ENCODE data around the gene ICE2. TPM values are rescaled to one million over a fixed set of nuclear protein-coding genes. Genes with fewer than 3 reads are reported as not detected.

ICE2 gene, protein sequence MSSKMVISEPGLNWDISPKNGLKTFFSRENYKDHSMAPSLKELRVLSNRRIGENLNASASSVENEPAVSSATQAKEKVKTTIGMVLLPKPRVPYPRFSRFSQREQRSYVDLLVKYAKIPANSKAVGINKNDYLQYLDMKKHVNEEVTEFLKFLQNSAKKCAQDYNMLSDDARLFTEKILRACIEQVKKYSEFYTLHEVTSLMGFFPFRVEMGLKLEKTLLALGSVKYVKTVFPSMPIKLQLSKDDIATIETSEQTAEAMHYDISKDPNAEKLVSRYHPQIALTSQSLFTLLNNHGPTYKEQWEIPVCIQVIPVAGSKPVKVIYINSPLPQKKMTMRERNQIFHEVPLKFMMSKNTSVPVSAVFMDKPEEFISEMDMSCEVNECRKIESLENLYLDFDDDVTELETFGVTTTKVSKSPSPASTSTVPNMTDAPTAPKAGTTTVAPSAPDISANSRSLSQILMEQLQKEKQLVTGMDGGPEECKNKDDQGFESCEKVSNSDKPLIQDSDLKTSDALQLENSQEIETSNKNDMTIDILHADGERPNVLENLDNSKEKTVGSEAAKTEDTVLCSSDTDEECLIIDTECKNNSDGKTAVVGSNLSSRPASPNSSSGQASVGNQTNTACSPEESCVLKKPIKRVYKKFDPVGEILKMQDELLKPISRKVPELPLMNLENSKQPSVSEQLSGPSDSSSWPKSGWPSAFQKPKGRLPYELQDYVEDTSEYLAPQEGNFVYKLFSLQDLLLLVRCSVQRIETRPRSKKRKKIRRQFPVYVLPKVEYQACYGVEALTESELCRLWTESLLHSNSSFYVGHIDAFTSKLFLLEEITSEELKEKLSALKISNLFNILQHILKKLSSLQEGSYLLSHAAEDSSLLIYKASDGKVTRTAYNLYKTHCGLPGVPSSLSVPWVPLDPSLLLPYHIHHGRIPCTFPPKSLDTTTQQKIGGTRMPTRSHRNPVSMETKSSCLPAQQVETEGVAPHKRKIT
- total RNA-seq: 10 to 100 TPM; 29.2 to 31.7 TPM
- long read RNA-seq, full-length matches to known transcripts: 9 of 15 reads
- long read RNA-seq, partial matches to known transcripts: 3 of 15 reads
- long read RNA-seq, other reads (novel, unspliced or antisense): 3 of 15 reads

DNA sequence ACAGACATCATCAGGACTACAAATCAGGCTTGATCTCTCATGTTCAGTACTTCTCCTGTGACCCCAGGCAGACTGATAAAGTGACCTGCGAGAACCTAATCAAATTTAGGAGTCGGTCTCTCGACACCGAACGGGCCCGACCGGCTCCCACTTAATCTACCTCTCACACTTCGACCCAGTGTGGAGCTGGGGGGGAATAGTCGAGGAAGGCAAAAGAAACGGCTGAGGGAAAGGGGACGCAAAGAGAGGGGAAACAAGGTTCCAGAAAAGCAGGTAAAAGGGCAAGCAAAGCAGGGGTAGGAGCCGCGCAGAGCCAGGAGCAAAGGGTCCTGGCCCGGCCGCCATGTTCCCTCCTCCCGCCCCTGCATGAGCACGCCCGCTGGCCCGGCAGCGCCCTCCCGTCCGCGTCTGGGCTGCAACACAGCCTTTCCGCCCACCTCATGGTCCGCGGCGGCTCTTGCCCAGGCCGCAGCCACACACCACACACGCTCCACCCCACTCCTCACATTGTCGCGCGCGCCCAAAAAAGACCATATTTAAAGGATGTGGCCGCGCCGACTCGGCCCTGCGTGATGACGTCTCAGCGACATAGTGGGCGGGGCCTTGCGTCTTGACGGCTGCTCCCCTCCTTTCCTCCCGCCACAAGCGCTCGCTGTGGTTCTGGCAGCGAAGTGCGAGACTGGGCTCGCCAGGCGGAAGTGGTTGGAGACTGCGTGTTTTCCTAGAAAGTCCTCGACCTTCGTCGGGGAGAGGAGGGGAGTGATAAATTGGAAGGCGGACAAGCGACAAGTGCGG is at the start of gene ICE2:
ICE2 (minus strand) TSS at position 577 of the 795 bp plus-strand sequence. CDS start 1,165 bp downstream, outside the sequence.
- peak; percentile 96 to 99 for DNase-seq
- peak; percentile 92 for ATAC-seq
- intact Hi-C loops (cut with DNase I, micrococcal nuclease): no loop called here

DNA sequence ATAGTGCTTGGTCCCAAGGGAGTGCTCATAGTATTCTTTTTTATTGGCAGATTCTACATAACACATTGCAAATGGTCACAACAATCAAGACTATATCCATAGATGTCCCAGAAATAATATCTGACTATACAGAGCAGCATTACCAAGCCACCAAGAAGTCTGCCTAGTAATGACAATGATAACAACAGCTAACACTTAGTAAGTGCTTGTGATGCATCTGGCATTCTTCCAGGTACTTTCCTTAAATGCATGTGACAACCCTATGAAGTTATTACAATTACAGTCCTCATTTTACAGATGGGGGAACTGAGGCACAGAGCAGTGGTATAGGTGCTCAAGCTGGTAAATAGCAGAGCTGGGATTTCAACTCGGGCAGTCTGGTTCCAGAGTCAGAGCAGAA is 49.6 kb upstream of the ICE2 start:
- ATAC-seq (no peak), DNase-seq (no peak)
- intact Hi-C loops (cut with DNase I, micrococcal nuclease): no loop called here

DNA sequence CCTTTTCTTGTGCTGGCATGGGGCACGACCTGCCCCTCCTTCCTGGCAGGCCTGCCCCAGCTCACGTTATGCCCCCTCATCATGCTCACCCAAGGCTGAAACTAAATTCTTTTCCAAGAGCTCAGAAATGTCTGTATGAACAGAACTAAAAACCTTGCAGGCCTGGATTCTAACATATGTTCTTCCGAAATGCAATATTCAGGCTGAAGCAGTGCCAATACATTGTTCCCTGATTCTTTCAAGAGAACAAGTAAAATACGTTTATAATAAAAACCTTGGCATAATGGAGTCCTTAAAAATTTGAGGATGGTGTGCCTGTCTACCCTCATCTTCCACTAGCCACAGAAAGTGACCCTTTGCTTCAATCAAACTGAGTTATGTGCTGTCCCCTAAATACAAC is 48.5 kb upstream of the ICE2 start:
- ATAC-seq: no peak
- intact Hi-C loops (cut with DNase I, micrococcal nuclease): no loop called here
- no peak for DNase-seq

DNA sequence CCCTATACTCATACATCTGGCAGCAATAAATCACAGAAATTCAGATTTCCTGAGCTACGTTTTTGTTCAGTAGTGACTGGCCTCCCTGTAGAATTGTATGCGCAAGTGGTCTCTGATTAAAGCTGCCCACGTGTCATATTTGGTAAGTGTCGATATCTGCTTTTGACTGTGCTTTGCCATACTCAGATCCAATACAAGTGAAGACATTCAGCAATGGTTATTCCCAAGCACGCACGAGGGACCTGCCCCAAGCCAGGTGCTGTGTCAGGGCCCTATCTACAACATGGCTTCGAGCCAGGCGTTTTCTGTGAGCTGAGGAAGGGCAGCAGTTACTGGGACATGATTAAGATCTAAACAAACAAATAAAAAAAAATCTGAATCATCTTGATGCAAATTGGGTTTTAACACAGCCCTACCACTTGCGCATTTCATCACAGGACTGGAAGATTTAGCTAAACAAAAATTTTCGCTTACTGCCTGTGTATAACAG is 47.2 kb upstream of the ICE2 start:
- intact Hi-C loops (cut with DNase I, micrococcal nuclease): no loop called here
- ATAC-seq: no peak
- no peak for DNase-seq

DNA sequence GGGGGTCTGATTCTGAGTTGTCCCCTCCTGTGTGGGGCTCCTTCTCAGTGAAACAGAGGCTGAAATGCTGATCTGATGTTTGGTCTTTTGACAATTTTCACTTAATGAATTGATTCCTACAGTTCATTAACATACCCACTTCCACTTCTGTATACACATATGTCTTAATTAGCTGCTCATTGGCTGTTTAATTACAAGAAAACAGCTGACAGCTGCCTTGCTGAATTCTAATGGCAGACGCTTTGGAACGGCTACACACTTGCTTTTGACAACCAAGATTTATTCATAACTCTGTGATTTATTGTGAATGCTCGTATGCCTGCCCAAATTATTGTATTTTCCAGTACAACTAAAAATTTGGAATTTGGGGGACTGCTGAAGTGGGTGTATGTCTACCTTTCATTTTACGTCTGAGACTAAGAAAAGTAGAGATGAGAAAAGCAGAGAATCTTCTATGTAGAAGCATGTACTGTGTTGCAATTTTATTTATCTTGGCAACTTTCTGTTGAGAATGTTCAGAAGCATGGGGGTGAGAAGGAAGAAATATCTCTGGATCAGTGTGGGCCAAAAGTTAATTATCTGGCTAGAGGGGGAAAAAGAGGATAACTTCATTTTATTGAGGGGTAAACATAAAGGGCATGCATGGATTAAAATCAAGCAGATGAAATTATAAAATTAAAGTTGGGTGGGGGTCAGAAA is 46.5 kb upstream of the ICE2 start:
- intact Hi-C loops (cut with DNase I, micrococcal nuclease): no loop called here
- ATAC-seq (no peak), DNase-seq (no peak)

DNA sequence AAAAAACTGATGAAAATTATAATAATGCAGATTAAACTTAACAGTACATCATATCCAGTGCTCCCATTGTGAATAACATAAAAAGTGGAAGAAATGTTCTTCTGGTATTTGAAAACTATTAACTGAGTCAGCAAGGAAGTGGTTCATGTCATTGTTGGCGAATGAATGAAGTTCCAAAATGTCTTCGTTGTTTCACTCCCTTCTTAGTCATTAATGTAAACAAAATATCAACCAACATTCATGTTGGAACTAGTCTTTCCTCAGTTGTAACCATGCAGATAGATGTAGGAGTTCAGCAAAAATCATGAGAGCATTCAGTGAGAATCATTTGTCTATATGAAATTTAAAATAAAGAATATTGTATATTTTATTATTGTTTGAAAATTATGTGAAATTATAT is 44.1 kb upstream of the ICE2 start:
- no peak for ATAC-seq
- intact Hi-C loops (cut with DNase I, micrococcal nuclease): no loop called here

DNA sequence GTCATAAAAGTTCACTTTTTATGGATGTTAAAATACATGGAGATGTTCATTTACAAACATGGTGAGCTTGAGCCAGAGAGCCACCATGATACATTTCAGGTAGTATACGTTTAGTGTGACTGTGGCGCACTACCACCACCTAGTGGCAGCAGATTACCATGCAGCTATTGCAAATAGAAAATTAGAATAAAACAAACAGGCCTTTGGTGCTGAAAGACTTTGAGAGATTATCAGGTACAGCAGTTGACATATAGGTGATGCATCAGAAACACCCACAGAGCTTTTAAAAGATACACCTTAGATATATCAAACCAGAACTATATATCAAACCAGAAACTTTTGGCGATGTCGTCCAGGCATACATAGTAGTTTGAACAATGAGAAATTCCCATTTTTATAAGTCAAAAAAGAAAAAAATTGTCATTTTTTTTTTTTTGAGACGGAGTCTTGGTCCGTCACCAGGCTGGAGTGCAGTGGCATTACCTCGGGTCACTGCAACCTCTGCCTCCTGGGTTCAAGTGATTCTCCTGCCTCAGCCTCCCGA is 42.0 kb upstream of the ICE2 start:
- peak; percentile 82 for ATAC-seq
- peak; percentile 43 to 82 for DNase-seq
- intact Hi-C loops (cut with DNase I, micrococcal nuclease): no loop called here

More for the DNA sequence above, 44.1 kb upstream of the ICE2 start:
- DNase-seq: no peak

DNA sequence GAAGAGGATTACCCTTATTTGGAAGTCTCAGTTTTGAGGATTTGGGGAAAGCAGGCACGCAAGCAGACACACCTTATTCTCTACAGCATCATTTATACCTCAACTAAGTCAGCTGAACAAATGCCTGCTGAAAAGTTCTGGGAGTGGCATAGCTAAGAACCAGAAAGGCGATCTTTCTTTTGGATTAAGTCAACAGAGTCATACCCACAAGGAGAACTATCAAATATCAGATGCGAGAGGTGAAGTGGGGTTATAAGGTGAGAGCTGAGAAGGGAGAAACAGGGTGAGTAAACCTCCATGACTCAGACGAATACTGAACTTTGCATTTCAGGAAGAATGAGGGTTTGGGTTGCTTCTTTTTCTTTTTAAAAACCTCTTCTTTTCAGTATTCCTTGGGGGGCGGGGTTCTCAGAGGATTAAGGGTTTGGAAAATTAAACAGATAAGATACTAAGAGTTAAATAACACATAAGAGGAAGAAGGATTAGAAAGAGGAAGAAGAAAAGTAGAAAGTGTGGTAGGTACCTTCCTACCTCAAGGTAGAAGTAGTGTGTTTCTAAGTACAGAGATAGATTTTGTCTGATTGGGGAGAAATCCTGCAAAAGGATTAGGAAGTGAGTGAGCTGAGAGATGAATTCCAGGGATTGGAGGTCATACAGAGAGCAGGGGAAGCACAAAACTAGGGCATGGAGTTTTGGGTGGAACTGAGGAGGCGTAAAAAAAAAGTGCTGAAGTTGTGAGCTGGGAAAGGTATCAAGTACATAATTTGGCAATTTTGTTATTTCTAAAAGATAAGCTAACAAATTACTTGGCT is 41.3 kb upstream of the ICE2 start:
- DNase-seq (no peak), ATAC-seq (no peak)
- intact Hi-C loops (cut with DNase I, micrococcal nuclease): no loop called here

DNA sequence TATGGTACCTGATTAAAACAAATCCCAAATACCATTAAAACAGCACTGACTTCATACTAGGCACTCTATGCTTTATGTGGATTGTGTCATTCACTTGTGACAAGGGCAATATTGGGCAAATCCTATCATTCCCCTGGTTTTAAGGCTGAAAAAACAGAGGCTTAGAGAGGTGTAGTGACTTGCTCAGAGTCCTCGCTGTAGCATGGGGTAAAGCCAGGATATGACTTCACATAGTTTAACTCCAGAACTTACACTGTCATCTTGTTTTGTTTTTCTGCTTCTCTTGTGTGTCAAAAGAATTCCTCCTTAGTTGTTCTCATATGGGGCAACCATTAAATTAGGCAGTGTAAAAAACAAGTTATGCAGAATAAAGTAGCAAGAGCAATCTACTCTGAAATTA is 40.3 kb upstream of the ICE2 start:
- DNase-seq (no peak), ATAC-seq (no peak)
- intact Hi-C loops (cut with DNase I, micrococcal nuclease): no loop called here

DNA sequence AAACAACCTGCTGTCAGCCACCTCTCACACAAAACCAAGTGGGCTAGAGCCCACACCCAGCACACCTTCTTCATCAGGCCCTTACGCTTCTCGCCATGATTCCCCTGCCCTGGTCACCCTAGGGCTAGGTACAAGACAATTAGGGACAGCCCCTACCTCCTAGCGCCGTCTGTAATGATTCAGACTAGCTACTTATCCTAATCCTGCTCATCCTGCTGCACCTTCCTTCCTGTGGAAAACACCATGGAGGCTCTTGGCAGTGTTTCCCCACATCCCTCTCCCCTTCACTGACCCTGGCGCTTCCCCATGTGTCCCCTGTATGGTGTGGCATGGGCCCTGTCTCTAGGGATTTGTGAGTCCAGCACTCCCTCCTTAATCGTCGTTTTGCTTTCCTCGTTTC is 39.6 kb upstream of the ICE2 start:
- DNase-seq: no peak
- intact Hi-C loops (cut with DNase I, micrococcal nuclease): no loop called here
- no peak for ATAC-seq

DNA sequence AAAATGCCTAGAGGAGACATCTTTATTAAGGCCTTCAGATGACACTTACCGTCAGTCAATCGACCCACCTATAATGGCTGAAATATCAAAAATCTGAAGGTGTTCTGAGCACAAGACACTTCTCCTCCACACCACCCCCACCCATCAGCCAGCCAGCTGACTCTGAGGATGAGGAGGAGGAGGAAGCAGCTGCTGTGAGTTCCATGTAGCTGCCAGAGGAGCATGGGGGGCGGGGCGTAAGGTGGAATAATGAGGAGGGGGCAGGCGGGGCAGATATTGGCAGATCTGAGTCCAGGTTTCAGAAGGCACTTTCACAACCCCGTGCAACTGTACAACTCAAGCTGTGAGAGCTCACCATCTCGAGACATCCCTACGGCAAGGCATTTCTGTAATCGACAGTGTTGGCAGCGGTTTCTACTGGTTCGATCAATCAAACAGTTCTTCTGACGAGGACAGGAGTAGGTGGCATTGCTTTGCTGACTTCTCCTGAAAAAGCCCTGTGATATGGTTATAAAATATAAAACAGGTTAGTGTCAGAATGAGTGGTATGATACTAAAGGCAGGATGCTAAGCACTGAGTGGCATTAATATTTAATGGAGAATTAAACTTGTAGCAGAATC is 35.4 kb upstream of the ICE2 start:
- ATAC-seq (no peak), DNase-seq (no peak)
- intact Hi-C loops (cut with DNase I, micrococcal nuclease): no loop called here

DNA sequence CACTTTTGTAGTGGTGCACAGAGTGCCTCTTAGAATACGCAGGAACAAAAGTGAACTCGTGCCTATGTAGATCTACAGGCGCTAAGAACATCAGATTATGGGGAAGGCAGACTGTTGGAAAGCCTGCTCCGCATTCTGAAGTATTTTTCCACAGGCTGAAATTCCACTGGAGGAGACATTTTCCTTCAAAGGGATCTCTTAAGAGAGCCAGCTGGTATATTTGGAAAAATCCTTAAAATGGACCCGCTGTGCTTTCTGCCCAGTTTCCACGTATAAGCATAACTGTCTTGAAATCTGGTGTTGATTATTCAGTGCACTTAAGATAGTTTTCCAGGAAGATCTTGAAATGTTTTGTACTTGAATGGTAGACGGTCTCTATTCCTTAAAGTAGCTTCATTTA is 34.7 kb upstream of the ICE2 start:
- ATAC-seq: no peak
- intact Hi-C loops (cut with DNase I, micrococcal nuclease): no loop called here
- DNase-seq: no peak

DNA sequence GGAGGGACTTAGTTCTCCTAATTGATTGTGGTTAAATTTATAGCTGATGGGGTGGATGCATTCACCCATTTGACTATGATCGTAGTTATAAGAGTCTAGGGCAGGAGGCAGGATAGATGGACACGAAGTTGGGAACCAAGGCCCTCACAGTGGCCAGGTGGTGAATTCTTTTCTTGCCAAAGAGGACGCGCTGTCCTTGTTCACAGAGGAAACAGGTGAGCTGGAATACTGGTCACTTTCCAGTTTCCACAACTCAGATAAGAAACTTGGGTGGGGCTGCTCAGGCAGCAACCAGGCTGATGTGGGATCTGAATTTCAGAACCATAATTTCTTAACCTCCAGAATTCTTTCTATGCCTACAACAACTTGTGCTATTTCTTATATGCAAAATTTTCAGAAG is 34.0 kb upstream of the ICE2 start:
- DNase-seq (no peak), ATAC-seq (no peak)
- intact Hi-C loops (cut with DNase I, micrococcal nuclease): no loop called here

DNA sequence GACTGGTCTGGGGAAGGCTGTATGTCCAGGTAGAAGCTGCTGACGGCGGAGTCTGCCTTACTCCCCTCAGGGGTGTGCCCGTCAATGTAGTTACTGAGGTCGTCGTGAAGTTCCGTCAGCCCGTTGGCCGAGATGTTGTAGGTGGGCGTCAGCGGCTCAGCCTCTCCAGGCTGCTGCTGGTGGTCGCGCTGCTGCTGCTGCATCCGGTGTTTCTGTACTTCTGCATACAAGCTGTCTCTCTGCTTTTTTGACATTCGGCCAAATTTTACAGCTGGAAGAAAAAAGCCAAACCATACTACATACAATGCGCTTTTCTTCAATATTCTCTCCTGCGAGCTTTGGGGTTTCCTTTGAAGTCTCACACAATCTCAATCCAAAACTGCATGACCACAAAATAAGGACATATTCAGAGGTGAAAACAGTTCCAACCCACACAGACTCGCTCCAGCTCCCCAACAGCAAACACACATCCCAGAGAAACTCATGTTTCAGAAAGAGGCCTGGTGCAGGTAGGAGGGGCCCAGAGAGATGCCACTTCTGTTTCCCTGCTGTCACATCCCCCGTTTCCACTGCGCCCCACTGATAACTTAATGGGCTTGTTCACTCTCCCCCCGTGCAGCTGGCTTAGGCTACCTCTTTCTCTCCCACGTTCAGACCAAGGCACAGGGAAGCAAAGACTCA is 32.5 kb upstream of the ICE2 start:
- intact Hi-C loops (cut with DNase I, micrococcal nuclease): no loop called here
- DNase-seq (no peak), ATAC-seq (no peak)

DNA sequence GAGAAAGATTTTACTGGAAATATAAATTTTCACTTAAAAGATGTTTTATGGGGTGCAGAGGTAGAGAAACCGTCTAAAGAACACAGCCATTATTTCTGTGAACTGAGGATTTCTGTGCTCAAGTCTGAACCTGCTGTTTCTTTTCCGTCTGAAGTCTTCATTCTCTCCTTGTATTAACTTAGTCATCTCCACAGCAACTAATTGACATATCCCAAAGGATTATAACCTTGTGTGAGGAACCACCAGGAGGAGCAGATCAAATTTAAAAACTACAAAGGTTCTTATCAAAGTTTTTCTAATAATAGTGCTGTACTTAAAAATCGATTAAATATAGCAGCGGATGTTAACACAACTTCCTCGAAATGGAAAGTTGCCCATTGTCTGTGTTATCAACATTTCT is 31.1 kb upstream of the ICE2 start:
- DNase-seq (no peak), ATAC-seq (no peak)
- intact Hi-C loops (cut with DNase I, micrococcal nuclease): no loop called here

DNA sequence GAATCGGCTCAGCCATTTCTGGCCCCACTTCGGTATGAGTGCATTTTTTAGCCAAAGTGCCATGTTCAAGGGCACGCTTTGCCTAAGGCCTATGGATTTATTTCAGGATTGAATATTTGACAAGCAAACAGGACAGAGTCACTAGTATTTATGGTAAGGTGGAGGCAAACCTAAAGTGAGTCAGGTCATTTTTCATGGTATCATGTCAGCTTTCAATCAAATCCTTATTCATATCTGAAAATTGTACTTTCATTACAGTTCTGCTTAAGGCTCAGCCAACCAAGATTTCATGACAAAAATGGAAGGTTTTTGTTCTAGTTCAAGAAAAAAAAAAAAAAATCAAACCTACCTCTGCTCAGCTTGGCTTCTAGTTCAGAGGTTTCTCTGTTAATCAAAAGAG is 30.5 kb upstream of the ICE2 start:
- DNase-seq (no peak), ATAC-seq (no peak)
- intact Hi-C loops (cut with DNase I, micrococcal nuclease): loop anchor here in 1 of 2 donors (10.0 kb wide), 1 partner anchor 1325 kb away; no protein-coding TSS in a partner anchor

Measured in left colon (tissue), 2 donors.